Mucosa of descending colon (tissue), 3 donors: ENCODE data around the gene ZNF835. TPM values are rescaled to one million over a fixed set of nuclear protein-coding genes. Genes with fewer than 3 reads are reported as not detected.

Experiments
- ATAC-seq: fragments of 200-7000 bp; cut with Tn5 transposase; one replicate; pipeline ENCODE4 v1.9.1; 2020; ENCODE audit warnings: mild to moderate bottlenecking, moderate library complexity
- DNase-seq, 3 donors: peaks; one replicate each; pipeline ENCODE4 v3.0.0-alpha.2; 2020
- H3K36me3 ChIP-seq: fragments of 200-600 bp; one replicate; pipeline ENCODE4 v1.8.0; 2021; ENCODE audit warnings: low read depth, mild to moderate bottlenecking
- H3K4me1 ChIP-seq: fragments of 200-600 bp; one replicate; pipeline ENCODE4 v1.8.0; 2021; ENCODE audit warnings: low read depth, mild to moderate bottlenecking
- H3K4me3 ChIP-seq: fragments of 200-600 bp; one replicate; pipeline ENCODE4 v1.8.0; 2021; ENCODE audit warnings: mild to moderate bottlenecking
- H3K9me3 ChIP-seq: fragments of 200-600 bp; one replicate; pipeline ENCODE4 v1.8.0; 2021; ENCODE audit warnings: mild to moderate bottlenecking
- intact Hi-C, 2 donors: fragments of 100-400 bp; cut with DNase I in 1 of 2; cut with micrococcal nuclease in 1 of 2; formaldehyde crosslinking; loops; one replicate each; pipeline versions ENCODE4 v1.11.0 to v1.11.1; 2022; cut with DNase I, micrococcal nuclease
- total RNA-seq, 3 donors: library from RNA; stranded (reverse); fragmentation: NEBNext Ultra II Directional in 2 of 3; extraction: Animal tissue kit (Norgen Biotek cat#: 25700) in 2 of 3; gene quantifications; one replicate each; pipeline versions ENCODE4 v1.2.1 to v1.2.4, GENCODE V29; 2021 to 2023
- TF ChIP-seq, protein P1 (sequence below): fragments of 200-600 bp; IDR thresholded peaks from one replicate; pipeline ENCODE4 v1.8.0; 2022; ENCODE audit warnings: antibody characterized with exemption, mild to moderate bottlenecking
- donor health status: DM: no; HTN: no; CAD: no; lungs with moderate emphysema.
- donor health status: DM: no; HTN: no; CAD: no.
- donor health status: DM: no; HTN: yes; CAD: no.

The ZNF835 gene
- total RNA-seq, 3 donors from 2014 or later: 0.72 to 9.1 (median 0.77) TPM

GRCh38 chr19:56707821-56708220, 36.3 kb upstream of the ZNF835 start:
- DNase-seq (no peak), ATAC-seq (no peak)
- no peaks in the 10 kb centered on the region for H3K36me3 ChIP-seq
- peaks cover 69% of the 10 kb centered on the region for H3K9me3 ChIP-seq
- TF ChIP-seq, protein P1, sequence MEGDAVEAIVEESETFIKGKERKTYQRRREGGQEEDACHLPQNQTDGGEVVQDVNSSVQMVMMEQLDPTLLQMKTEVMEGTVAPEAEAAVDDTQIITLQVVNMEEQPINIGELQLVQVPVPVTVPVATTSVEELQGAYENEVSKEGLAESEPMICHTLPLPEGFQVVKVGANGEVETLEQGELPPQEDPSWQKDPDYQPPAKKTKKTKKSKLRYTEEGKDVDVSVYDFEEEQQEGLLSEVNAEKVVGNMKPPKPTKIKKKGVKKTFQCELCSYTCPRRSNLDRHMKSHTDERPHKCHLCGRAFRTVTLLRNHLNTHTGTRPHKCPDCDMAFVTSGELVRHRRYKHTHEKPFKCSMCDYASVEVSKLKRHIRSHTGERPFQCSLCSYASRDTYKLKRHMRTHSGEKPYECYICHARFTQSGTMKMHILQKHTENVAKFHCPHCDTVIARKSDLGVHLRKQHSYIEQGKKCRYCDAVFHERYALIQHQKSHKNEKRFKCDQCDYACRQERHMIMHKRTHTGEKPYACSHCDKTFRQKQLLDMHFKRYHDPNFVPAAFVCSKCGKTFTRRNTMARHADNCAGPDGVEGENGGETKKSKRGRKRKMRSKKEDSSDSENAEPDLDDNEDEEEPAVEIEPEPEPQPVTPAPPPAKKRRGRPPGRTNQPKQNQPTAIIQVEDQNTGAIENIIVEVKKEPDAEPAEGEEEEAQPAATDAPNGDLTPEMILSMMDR: no peak
- no peak overlapping the region for H3K4me3 ChIP-seq
- intact Hi-C loops: no loop called here
- H3K4me1 ChIP-seq: no peaks in the 10 kb centered on the region

DNA sequence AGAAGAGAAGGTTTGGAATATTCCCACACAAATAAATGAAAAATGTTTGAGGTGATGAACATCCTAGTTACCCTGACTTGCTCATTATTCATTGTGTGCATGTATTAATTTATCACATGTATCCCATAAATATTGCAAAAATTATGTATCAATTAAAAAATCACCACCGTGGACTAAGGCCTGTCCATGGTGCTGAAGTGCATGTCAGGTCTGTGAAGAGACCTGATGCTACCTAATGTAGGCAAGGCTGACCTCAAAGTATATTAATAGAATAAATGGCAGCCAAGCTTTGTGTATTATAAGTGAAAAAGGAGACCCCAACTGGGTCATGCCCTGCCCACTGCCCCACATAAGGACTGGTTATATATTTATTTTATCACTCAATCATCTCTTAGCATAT, 34.4 kb upstream of the ZNF835 start:
- DNase-seq: no peak
- intact Hi-C loops: no loop called here
- Histone ChIP-seq H3K4me1 (no peaks in the 10 kb centered on the region), H3K36me3 (no peaks in the 10 kb centered on the region), H3K9me3 (peaks cover 64% of the 10 kb centered on the region), H3K4me3 (no peak overlapping the region)
- TF ChIP-seq, protein P1: no peak
- ATAC-seq: no peak

GRCh38 chr19:56701895-56702294, 30.3 kb upstream of the ZNF835 start:
- DNase-seq (no peak), ATAC-seq (no peak)
- no peaks in the 10 kb centered on the region for H3K4me1 ChIP-seq
- TF ChIP-seq, protein P1: no peak
- H3K36me3 ChIP-seq: no peaks in the 10 kb centered on the region
- no peak overlapping the region for H3K4me3 ChIP-seq
- H3K9me3 ChIP-seq: peaks cover 64% of the 10 kb centered on the region
- intact Hi-C loops: no loop called here

DNA sequence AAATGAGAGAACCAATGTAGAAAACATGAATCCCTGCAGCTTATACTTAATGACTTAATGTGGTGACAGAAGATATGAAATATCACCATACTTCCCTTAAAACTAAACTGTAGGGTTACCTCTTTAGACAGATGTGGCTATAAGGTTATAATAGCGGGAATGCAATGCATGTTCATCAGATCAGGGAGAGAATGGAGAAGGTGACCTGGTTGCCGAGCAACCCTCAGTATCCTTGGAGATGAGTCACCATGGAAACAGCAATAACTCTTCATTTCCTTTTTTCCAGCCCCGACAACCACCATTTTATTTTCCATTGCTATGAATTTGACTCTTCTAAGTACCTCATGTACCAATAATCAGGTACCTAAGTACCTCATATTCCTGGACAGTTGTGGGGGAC, 28.0 kb upstream of the ZNF835 start:
- no peak for DNase-seq
- H3K4me1 ChIP-seq: no peaks in the 10 kb centered on the region
- no peaks in the 10 kb centered on the region for H3K36me3 ChIP-seq
- H3K9me3 ChIP-seq: peaks cover 62% of the 10 kb centered on the region
- TF ChIP-seq, protein P1: no peak
- no peak for ATAC-seq
- intact Hi-C loops: no loop called here
- no peak overlapping the region for H3K4me3 ChIP-seq

DNA sequence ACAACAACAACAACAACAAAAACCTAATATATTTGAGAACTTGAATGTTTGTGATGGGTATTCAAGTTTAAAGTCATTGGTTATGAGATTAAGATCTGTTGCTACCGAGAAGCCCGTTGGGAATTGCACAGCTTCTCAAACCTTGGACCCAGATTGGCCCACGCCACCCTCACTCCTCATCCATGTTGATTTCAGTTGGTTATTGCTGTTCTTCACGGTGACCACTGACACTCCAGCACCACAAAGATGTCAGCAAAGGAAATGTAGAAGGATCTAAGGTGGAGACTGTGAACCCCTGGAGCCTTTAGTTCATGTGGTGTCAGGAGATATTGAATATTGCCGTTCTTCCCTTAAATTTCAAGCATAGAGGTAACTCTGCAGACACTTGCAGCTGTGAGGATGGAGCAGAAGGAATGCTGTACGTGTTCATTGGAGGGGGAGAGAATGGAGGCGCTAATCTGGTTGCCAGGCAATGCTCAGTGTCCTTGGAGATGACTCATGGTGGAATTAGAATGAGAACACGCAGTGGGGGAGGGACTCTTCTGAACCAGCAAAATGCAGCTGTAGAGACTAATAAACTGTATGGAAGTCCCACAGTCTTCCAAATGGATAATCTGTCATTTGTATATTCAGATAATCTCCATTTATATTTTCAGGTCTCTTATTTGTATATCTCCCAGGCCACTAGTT, 20.8 kb upstream of the ZNF835 start:
- no peak overlapping the region for H3K4me3 ChIP-seq
- TF ChIP-seq, protein P1: no peak
- intact Hi-C loops: no loop called here
- DNase-seq (no peak), ATAC-seq (no peak)
- no peaks in the 10 kb centered on the region for H3K4me1 ChIP-seq
- H3K9me3 ChIP-seq: peaks cover 58% of the 10 kb centered on the region
- H3K36me3 ChIP-seq: no peaks in the 10 kb centered on the region

DNA sequence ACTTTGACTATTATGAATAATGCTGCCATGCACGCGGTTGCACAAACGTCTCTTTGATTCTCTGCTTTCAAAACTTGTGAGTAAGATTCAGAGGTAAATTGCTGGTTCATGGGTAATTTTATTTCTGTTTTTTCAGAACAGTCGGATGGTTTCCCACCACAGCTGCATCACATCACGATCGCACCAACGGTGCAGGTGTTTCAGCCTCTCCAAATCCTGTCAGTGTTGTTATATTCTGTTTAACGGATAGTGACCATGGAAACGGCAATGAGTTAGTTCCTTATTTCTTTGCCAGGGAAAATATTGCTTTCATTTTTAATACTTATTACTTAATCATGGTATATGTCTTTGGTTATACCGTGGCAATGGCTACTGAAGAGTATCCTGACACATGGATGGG, 19.1 kb upstream of the ZNF835 start:
- DNase-seq (no peak), ATAC-seq (no peak)
- intact Hi-C loops: no loop called here
- TF ChIP-seq, protein P1: no peak
- no peaks in the 10 kb centered on the region for H3K4me1 ChIP-seq
- H3K4me3 ChIP-seq: no peak overlapping the region
- H3K9me3 ChIP-seq: peaks cover 59% of the 10 kb centered on the region
- no peaks in the 10 kb centered on the region for H3K36me3 ChIP-seq
